GM23338 (cell line): Measurements from ENCODE around the gene HPDL. TPM values are rescaled to one million over a fixed set of nuclear protein-coding genes. Genes with fewer than 3 reads are reported as not detected.

Source experiments
- ATAC-seq: fragments of 200-7000 bp; cut with Tn5 transposase; 3 replicates; pipeline ENCODE4 v1.9.1; 2020
- DNase-seq: peaks from one replicate; pipeline ENCODE4 v3.0.0-alpha.2; 2015; ENCODE audit warnings: low spot score
- H2AFZ ChIP-seq: fragments of 200-600 bp; sonication (generic); 2 replicates; pipeline ENCODE4 v1.8.0; 2016; ENCODE audit warnings: antibody characterized with exemption, mild to moderate bottlenecking, moderate library complexity
- H3F3A ChIP-seq: fragments of 200-600 bp; sonication (generic); replicated peaks from 2 replicates; pipeline ENCODE4 v1.8.0; 2017; ENCODE audit warnings: antibody characterized with exemption, mixed run types, low read depth
- H3K27ac ChIP-seq: fragments of 200-600 bp; sonication (generic); 2 replicates; pipeline ENCODE4 v1.6.1; 2016; ENCODE audit warnings: low read depth
- H3K27me3 ChIP-seq: fragments of 200-600 bp; sonication (generic); 2 replicates; pipeline ENCODE4 v1.8.0; 2016; ENCODE audit warnings: mild to moderate bottlenecking, mixed run types, moderate library complexity; ENCODE audit not compliant: insufficient read depth
- H3K36me3 ChIP-seq: fragments of 200-600 bp; sonication (generic); 2 replicates; pipeline ENCODE4 v1.8.0; 2016; ENCODE audit warnings: mild to moderate bottlenecking; ENCODE audit not compliant: insufficient read depth
- H3K4me1 ChIP-seq: fragments of 200-600 bp; sonication (generic); 2 replicates; pipeline ENCODE4 v1.8.0; 2016; ENCODE audit warnings: mild to moderate bottlenecking, moderate library complexity; ENCODE audit not compliant: insufficient read depth
- H3K4me2 ChIP-seq: fragments of 200-600 bp; sonication (generic); 2 replicates; pipeline ENCODE4 v1.7.1; 2017; ENCODE audit warnings: mixed run types
- H3K4me3 ChIP-seq: fragments of 200-600 bp; sonication (generic); 2 replicates; pipeline ENCODE4 v1.6.1; 2016; ENCODE audit warnings: mixed run types
- H3K79me2 ChIP-seq: fragments of 200-600 bp; sonication (generic); replicated peaks from 2 replicates; pipeline ENCODE4 v1.8.0; 2017; ENCODE audit warnings: mild to moderate bottlenecking; ENCODE audit not compliant: insufficient read depth
- H3K9me2 ChIP-seq: fragments of 200-600 bp; sonication (generic); 2 replicates; pipeline ENCODE4 v1.8.0; 2017; ENCODE audit not compliant: insufficient read depth
- H4K20me1 ChIP-seq: fragments of 200-600 bp; sonication (generic); replicated peaks from 2 replicates; pipeline ENCODE4 v1.8.0; 2017; ENCODE audit warnings: mild to moderate bottlenecking; ENCODE audit not compliant: insufficient read depth
- H3K27ac Mint-ChIP-seq: 2 replicates; pipeline ENCODE4 v1.8.0; 2020; ENCODE audit warnings: inconsistent platforms, mild to moderate bottlenecking, moderate library complexity, mixed read lengths
- H3K27me3 Mint-ChIP-seq: 3 replicates; pipeline ENCODE4 v1.8.0; 2022; ENCODE audit warnings: low read depth, mild to moderate bottlenecking, moderate library complexity, mixed read lengths, inconsistent platforms; ENCODE audit not compliant: insufficient read depth, poor library complexity
- H3K36me3 Mint-ChIP-seq: 3 replicates; pipeline ENCODE4 v1.8.0; 2021; ENCODE audit warnings: low read depth, mild to moderate bottlenecking, inconsistent platforms, moderate library complexity, mixed read lengths
- H3K4me1 Mint-ChIP-seq: 3 replicates; pipeline ENCODE4 v1.8.0; 2020; ENCODE audit warnings: mild to moderate bottlenecking, inconsistent platforms, mixed read lengths
- H3K4me3 Mint-ChIP-seq: 3 replicates; pipeline ENCODE4 v1.8.0; 2021; ENCODE audit warnings: moderate library complexity, mild to moderate bottlenecking, inconsistent platforms, mixed read lengths
- H3K9me3 Mint-ChIP-seq: 3 replicates; pipeline ENCODE4 v1.8.0; 2020; ENCODE audit warnings: moderate library complexity, mild to moderate bottlenecking, inconsistent platforms, mixed read lengths
- CREB1 ChIP-seq: fragments of 250-450 bp; sonication (Bioruptor Pico); IDR thresholded peaks from 2 replicates; pipeline ENCODE4 v1.5.0; 2020; ENCODE audit warnings: low read depth, mild to moderate bottlenecking, moderate library complexity
- CTCF ChIP-seq, 2 experiments: fragments of 200-600 bp in 1 of 2; sonication (generic) in 1 of 2; conservative IDR thresholded peaks; 2 replicates each; pipeline versions ENCODE4 v1.5.1 to v1.6.1; 2016 to 2017; ENCODE audit warnings: antibody characterized with exemption in 2 of 2, low read depth in 2 of 2, mild to moderate bottlenecking in 2 of 2, moderate library complexity in 1 of 2
- ETS1 ChIP-seq: IDR thresholded peaks from 2 replicates; pipeline ENCODE4 v1.6.1; 2016; ENCODE audit warnings: antibody characterized with exemption
- EZH2 ChIP-seq: fragments of 200-600 bp; sonication (generic); IDR thresholded peaks from one replicate; pipeline ENCODE4 v1.8.0; 2017; ENCODE audit warnings: antibody characterized with exemption, mild to moderate bottlenecking, low read depth; ENCODE audit not compliant: unreplicated experiment
- JUNB ChIP-seq: IDR thresholded peaks from one replicate; pipeline ENCODE4 v1.6.1; 2016; ENCODE audit warnings: antibody characterized with exemption; ENCODE audit not compliant: unreplicated experiment
- NANOG ChIP-seq: IDR thresholded peaks from 2 replicates; pipeline ENCODE4 v1.6.1; 2016; ENCODE audit warnings: antibody characterized with exemption, borderline replicate concordance
- POLR2AphosphoS5 ChIP-seq: IDR thresholded peaks from 2 replicates; pipeline ENCODE4 v1.6.1; 2016; ENCODE audit warnings: antibody characterized with exemption, low read depth
- REST ChIP-seq: IDR thresholded peaks from one replicate; pipeline ENCODE4 v1.6.1; 2018; ENCODE audit warnings: antibody characterized with exemption; ENCODE audit not compliant: unreplicated experiment
- ZNF114 ChIP-seq: fragments of 250-450 bp; sonication (Bioruptor Pico); IDR thresholded peaks from 2 replicates; pipeline ENCODE4 v1.5.0; 2020; ENCODE audit warnings: mild to moderate bottlenecking, moderate library complexity
- ZNF331 ChIP-seq: fragments of 250-450 bp; sonication (Bioruptor Pico); IDR thresholded peaks from 2 replicates; pipeline ENCODE4 v1.5.0; 2020; ENCODE audit warnings: low read depth, mild to moderate bottlenecking, moderate library complexity
- polyA plus RNA-seq: library from polyadenylated mRNA; unstranded; fragments of >200 nt; fragmentation: Nextera tagmentation; extraction: Ambion mirVana; gene quantifications from 2 replicates; pipeline ENCODE4 v1.2.1, GENCODE V29; 2016
- total RNA-seq: library from RNA; depleted of rRNA; stranded (reverse); fragments of >200 nt; shearing (Covaris generic); gene quantifications from 2 replicates; pipeline ENCODE4 v1.2.3, GENCODE V29; 2014

The HPDL gene
- total and polyA plus RNA-seq, 2 experiments from 2014 or later: 36.5 to 82.1 TPM

DNA sequence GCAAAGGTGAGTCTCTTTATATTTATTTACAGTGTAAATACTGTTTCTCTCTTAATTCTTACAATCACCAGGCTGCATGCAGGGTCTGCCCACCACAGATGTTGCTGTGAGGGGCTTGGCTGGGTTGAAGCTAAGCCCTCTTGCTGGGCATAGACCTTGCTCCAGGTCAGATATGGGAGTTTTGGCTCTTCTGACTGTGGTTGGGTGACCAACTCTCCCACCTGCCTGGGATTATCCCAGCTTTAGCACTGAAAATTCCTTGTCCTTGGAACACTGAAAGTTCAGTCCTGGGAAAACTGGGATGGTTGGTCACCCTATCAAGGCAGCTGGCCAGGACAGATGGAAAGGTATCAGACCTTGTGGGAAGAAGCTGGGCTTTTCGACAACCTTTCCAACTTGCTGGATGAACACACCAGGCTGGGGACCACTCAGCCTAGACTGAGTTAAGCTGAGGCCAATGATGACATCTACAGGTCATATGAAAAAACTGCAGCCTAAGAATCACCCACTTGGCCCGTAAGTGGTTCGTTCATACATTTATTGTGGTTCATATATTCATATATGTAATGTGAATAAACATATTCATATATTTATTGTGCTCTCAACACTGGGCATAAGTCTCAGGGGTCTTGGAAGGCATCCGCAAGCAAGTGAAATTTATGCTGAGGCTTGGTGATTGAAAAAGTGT, 26.6 kb upstream of the HPDL start:
- Mint-ChIP-seq H3K9me3 (no peaks in the 10 kb centered on the region; the same call in 2 of the 3 replicates), H3K4me1 (peaks cover 29% of the 10 kb centered on the region), H3K4me3 (no peak overlapping the region), H3K36me3 (no peaks in the 10 kb centered on the region), H3K27me3 (peaks cover 9% of the 10 kb centered on the region), H3K27ac (no peak overlapping the region)
- Histone ChIP-seq H3K27me3 (no peaks in the 10 kb centered on the region), H3K9me2 (no peaks in the 10 kb centered on the region), H3K4me2 (no peak overlapping the region), H3K27ac (no peak overlapping the region), H3K4me3 (no peak overlapping the region), H3K36me3 (no peaks in the 10 kb centered on the region), H3K79me2 (no peaks in the 10 kb centered on the region), H3F3A (0 out of 2 replicates have a peak, but pooled peaks cover 5% of the 10 kb centered on the region), H3K4me1 (peaks cover 19% of the 10 kb centered on the region), H2AFZ (no peak overlapping the region), H4K20me1 (no peaks in the 10 kb centered on the region)
- TF ChIP-seq ZNF114: no peak
- TF ChIP-seq CTCF (conservative IDR thresholded peaks at IDR 0.05; ENCODE audit: low read depth in 2 of 2): peak; percentile 90 to 92
- DNase-seq (peak; percentile 86), ATAC-seq (peak; percentile 28)

- Histone ChIP-seq H3K36me3 (no peaks in the 10 kb centered on the region), H4K20me1 (no peaks in the 10 kb centered on the region), H3K27me3 (no peaks in the 10 kb centered on the region), H2AFZ (no peak overlapping the region), H3K9me2 (no peaks in the 10 kb centered on the region), H3K79me2 (no peaks in the 10 kb centered on the region), H3K27ac (no peak overlapping the region), H3F3A (0 out of 2 replicates have a peak, but pooled peaks cover 5% of the 10 kb centered on the region), H3K4me3 (no peak overlapping the region), H3K4me1 (peaks cover 24% of the 10 kb centered on the region), H3K4me2 (no peak overlapping the region)
- Mint-ChIP-seq H3K4me1 (peaks cover 34% of the 10 kb centered on the region), H3K27ac (no peak overlapping the region), H3K36me3 (no peaks in the 10 kb centered on the region), H3K27me3 (peaks cover 12% of the 10 kb centered on the region), H3K9me3 (no peaks in the 10 kb centered on the region; the same call in 2 of the 3 replicates), H3K4me3 (no peak overlapping the region)
- no peak for TF ChIP-seq JUNB
- no peak for TF ChIP-seq ZNF114
- no peak for TF ChIP-seq POLR2AphosphoS5
- no peak for TF ChIP-seq NANOG
- TF ChIP-seq CREB1 (CRISPR knock-in tag): no peak
- TF ChIP-seq ZNF331: no peak
- no peak for TF ChIP-seq REST
- no peak for TF ChIP-seq EZH2
- TF ChIP-seq ETS1: no peak
- ATAC-seq (no peak), DNase-seq (no peak)
These were observed 26.1 kb upstream of the HPDL start for GRCh38 chr1:45300669-45300997.
